ENCODE results near the gene RREB1.

DNA sequence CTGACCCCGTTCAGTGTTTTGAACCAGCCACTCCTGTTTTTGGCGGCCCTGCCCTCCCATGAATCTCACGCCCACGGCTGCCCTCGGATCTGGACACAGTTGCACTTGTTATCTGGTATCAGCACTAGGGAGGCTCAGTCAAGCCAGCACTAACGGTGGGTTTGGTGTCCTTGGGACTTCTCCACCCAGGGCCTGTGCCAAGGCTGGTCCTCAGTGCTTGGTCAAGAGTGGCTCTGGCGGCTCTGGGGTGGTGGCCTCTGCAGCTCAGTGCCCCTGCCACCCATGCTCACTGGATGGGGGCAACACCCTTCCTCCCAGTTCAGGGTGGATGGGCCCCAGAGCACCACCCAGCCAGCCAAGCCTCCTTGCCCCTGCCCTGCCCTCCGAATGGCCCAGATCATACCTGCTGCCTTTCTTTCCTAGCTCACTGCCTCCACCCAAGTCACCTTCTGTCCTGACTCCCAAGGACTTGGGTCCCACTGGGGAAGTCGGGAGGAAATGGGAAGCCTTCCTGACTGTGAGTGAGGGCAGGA is 150.5 kb downstream of the RREB1 start:
- TF ChIP-seq, protein P1, sequence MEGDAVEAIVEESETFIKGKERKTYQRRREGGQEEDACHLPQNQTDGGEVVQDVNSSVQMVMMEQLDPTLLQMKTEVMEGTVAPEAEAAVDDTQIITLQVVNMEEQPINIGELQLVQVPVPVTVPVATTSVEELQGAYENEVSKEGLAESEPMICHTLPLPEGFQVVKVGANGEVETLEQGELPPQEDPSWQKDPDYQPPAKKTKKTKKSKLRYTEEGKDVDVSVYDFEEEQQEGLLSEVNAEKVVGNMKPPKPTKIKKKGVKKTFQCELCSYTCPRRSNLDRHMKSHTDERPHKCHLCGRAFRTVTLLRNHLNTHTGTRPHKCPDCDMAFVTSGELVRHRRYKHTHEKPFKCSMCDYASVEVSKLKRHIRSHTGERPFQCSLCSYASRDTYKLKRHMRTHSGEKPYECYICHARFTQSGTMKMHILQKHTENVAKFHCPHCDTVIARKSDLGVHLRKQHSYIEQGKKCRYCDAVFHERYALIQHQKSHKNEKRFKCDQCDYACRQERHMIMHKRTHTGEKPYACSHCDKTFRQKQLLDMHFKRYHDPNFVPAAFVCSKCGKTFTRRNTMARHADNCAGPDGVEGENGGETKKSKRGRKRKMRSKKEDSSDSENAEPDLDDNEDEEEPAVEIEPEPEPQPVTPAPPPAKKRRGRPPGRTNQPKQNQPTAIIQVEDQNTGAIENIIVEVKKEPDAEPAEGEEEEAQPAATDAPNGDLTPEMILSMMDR (IDR thresholded peaks at IDR 0.05 in 8 of 11, conservative IDR thresholded peaks at IDR 0.05 in 3 of 11): no peak
- no peak for TF ChIP-seq POLR2A (IDR thresholded peaks at IDR 0.05)
- no peak for TF ChIP-seq POLR2AphosphoS5 (IDR thresholded peaks at IDR 0.05)
